Peyer's patch (tissue), 4 donors: ENCODE results near the gene GNAS-AS1. TPM values are rescaled to one million over a fixed set of nuclear protein-coding genes. Genes with fewer than 3 reads are reported as not detected.

Experiments
- DNase-seq, 3 donors: peaks; one replicate each; pipeline ENCODE4 v3.0.0-alpha.2; 2017 to 2019
- H3K27ac ChIP-seq, 4 donors: fragments of 200-600 bp; sonication (generic); one replicate each; pipeline ENCODE4 v1.5.1; 2016 to 2019
- H3K27me3 ChIP-seq, 2 donors: fragments of 200-600 bp; sonication (generic); one replicate each; pipeline ENCODE4 v1.5.1; 2019
- H3K36me3 ChIP-seq, 3 donors: fragments of 200-600 bp; sonication (generic); one replicate each; pipeline ENCODE4 v1.5.1; 2016 to 2019
- H3K4me1 ChIP-seq, 4 donors: fragments of 200-600 bp; sonication (generic); one replicate each; pipeline ENCODE4 v1.5.1; 2016 to 2019
- H3K4me3 ChIP-seq, 4 donors: fragments of 200-600 bp; sonication (generic); 1 replicate in 3 of 4; 2 replicates in 1 of 4; pipeline ENCODE4 v1.5.1; 2016 to 2019; ENCODE audit warnings: mild to moderate bottlenecking in 1 of 4
- H3K9me3 ChIP-seq, 4 donors: fragments of 200-600 bp; sonication (generic); one replicate each; pipeline ENCODE4 v1.5.1; 2016 to 2019; ENCODE audit warnings: mild to moderate bottlenecking in 1 of 4
- CTCF ChIP-seq, 6 experiments: fragments of 450-650 bp in 4 of 6; fragments of 200-600 bp in 2 of 6; sonication (generic) in 1 of 6; IDR thresholded peaks; one replicate each; pipeline ENCODE4 v1.5.1; 2017 to 2019; ENCODE audit warnings: antibody characterized with exemption in 6 of 6, mild to moderate bottlenecking in 3 of 6, moderate library complexity in 1 of 6
- POLR2A ChIP-seq, 2 donors: fragments of 450-650 bp; IDR thresholded peaks; one replicate each; pipeline ENCODE4 v1.5.1; 2017; ENCODE audit warnings: antibody characterized with exemption in 2 of 2, mild to moderate bottlenecking in 2 of 2, moderate library complexity in 2 of 2
- total RNA-seq, 4 donors: library from RNA; depleted of rRNA; stranded (reverse); fragments of >200 nt; gene quantifications; one replicate each; pipeline ENCODE4 v1.1.0, GENCODE V29; 2016

GNAS-AS1 gene
- total RNA-seq, 4 donors from 2014 or later: 0.67 to 1.3 TPM; not detected in 2

- no peaks in the 10 kb centered on the region for H3K9me3 ChIP-seq
- peak; percentile 75 to 88 (median 81) for DNase-seq
- H3K36me3 ChIP-seq: peaks cover 0 to 5% (median 0%) of the 10 kb centered on the region in 3 donors
- H3K4me1 ChIP-seq: peaks cover 0 to 40% (median 12%) of the 10 kb centered on the region in 4 donors
- no peaks in the 10 kb centered on the region for H3K27me3 ChIP-seq
- TF ChIP-seq POLR2A (IDR thresholded peaks at IDR 0.05): no peak
- TF ChIP-seq CTCF (IDR thresholded peaks at IDR 0.05): no peak
- H3K4me3 ChIP-seq: peak overlapping the region; percentile 79 to 98 (median 88)
- peak overlapping the region; percentile 95 to 99 (median 98) for H3K27ac ChIP-seq
Measured at GRCh38 chr20:58892141-58892931, 41.6 kb upstream of the GNAS-AS1 start.

GRCh38 chr20:58891718-58892140 lies 41.0 kb upstream of the GNAS-AS1 start:
- Histone ChIP-seq H3K4me1 (peaks cover 0 to 34% (median 12%) of the 10 kb centered on the region in 4 donors), H3K36me3 (peaks cover 0 to 5% (median 0%) of the 10 kb centered on the region in 3 donors), H3K9me3 (no peaks in the 10 kb centered on the region), H3K4me3 (peak overlapping the region; percentile 79 to 98 (median 88)), H3K27ac (peak overlapping the region; percentile 95 to 99 (median 98)), H3K27me3 (no peaks in the 10 kb centered on the region)
- peak in 2 of 3 donors; percentile 54 to 58 for DNase-seq
- TF ChIP-seq CTCF (IDR thresholded peaks at IDR 0.05) (no peak), POLR2A (IDR thresholded peaks at IDR 0.05) (no peak)

- H3K36me3 ChIP-seq: no peaks in the 10 kb centered on the region
- peak in 1 of 2 donors; percentile 71 for TF ChIP-seq POLR2A (IDR thresholded peaks at IDR 0.05)
- TF ChIP-seq CTCF (IDR thresholded peaks at IDR 0.05): no peak
- H3K4me3 ChIP-seq: peak overlapping the region; percentile 79 to 98 (median 88)
- DNase-seq: peak; percentile 79 to 91 (median 86)
- no peaks in the 10 kb centered on the region for H3K27me3 ChIP-seq
- H3K9me3 ChIP-seq: no peaks in the 10 kb centered on the region
- H3K27ac ChIP-seq: peak overlapping the region; percentile 95 to 99 (median 98)
- peaks cover 0 to 29% (median 12%) of the 10 kb centered on the region in 4 donors for H3K4me1 ChIP-seq
Measured at GRCh38 chr20:58891086-58891717, 40.5 kb upstream of the GNAS-AS1 start.

GRCh38 chr20:58890518-58891085 lies 39.9 kb upstream of the GNAS-AS1 start:
- no peaks in the 10 kb centered on the region for H3K27me3 ChIP-seq

More at GRCh38 chr20:58890518-58891085, 39.9 kb upstream of the GNAS-AS1 start:
- no peaks in the 10 kb centered on the region for H3K36me3 ChIP-seq
- H3K27ac ChIP-seq: peak overlapping the region; percentile 95 to 99 (median 98)
- DNase-seq: peak; percentile 70 to 88 (median 77)
- H3K4me3 ChIP-seq: peak overlapping the region; percentile 79 to 98 (median 88)
- no peak for TF ChIP-seq CTCF (IDR thresholded peaks at IDR 0.05)
- TF ChIP-seq POLR2A (IDR thresholded peaks at IDR 0.05): no peak
- H3K4me1 ChIP-seq: peaks cover 0 to 23% (median 11%) of the 10 kb centered on the region in 4 donors
- no peaks in the 10 kb centered on the region for H3K9me3 ChIP-seq
